GM04504 (cell line): Measurements from ENCODE around the gene GRID2.

Source experiments
- DNase-seq: peaks from one replicate; pipeline ENCODE4 v3.0.0-alpha.2; 2012; ENCODE audit warnings: low read depth

Gene GRID2

DNA sequence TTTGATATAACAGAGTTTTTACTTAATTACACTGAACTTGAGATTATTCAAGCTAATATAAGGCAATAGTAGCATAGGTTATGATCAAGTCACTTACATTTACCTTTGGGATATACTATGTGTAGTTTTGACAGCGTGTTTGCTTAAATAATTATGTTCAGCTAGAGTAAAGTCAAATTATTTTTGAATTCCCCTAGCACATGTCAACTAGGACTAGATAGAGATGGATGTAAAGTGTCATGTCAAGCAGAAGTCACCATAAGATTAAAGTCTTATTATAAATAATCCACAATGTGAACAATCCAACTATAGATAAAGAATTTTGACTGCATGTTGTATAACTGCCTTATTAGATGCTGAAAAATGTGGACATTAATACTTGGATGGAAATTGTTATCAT lies 665.2 kb downstream of the GRID2 start:
- DNase-seq = no peak

DNA sequence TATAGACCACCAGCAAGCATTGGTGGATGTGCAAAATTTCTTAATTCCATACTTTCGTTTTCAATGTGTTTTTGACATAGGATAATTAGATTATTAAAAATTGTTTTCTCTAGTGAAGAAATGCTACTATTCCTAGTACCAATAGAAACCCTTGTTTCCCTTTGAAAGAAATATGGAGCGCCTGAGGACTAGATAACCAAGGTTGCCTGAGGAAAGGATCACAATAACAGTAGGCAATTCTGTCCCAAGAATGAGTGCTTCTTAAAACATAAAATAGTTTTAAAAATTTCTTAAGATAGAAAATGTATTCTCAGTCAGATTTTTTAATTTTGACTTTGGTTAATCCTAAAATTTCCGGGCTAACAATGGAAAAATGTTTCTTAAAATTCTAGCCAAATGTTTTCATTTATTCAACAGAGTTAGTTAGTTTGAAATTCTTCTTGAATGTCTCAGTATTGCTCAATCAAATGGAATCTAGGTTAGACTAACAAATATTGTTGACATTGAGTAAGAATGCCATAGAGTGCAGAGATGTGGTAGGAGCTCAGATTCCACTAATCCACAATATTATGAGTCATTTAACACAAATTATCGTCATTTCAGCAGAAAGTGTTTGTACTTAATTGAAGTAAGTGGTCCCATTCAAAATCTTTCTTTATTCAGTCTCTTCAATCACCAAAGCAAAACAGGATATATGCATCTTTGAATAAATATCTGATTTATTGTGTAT lies 666.0 kb downstream of the GRID2 start:
- peak; percentile 63 for DNase-seq

DNA sequence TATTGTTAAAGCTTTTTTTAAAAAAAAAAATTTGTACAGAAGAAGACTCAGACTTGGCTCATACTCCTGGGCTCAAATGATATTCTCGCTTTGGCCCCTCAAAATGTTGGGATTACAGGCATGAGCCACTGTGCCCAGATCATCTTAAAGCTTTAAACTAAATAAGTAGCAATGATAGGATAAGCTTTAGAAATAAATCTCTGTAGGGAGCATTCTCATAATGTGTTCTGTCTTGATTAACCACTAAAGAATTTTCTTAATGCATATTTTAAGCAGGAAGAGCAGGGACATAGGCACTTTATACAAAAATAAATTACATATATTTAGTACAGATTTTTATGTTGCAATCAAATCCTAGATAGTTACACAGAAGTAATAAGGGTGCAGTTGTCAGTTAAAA lies 667.2 kb downstream of the GRID2 start:
- no peak for DNase-seq

DNA sequence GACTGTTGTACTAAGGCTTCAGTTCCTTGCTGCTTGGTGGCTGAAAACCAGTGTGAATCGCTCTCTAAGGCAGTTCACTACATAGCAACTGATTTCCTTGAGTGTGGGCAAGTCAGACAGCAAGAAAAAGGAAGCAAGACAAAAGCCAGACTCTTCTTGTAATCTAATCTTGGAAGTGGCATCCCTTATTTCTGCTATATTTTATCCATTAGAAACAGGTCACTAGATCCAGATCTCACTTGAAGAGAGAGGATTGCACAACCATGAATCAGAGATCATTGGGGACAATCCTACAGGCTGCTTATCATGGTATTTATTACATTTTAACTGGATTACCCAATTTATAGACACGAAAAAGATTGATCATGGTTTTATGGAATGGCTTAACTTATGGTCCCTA lies 684.5 kb downstream of the GRID2 start:
- no peak for DNase-seq

DNA sequence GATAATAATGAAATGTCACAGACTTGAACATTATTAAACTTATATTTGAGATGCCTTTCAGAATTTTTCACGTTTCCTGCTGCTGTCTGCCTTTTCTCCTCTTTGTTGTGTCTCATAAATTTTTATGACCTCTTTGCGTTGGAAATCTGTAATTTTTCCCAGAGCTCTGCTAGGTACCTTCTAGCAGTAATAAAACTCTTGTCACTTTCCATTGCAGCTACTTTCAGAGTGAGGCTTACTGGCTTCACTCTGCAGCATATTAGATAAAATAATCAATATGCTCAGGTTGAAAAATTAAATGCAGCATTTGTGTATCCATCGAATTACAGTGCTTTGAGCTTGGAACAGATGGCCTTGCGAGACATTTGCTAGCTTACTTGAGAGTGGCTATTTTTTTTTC lies 689.0 kb downstream of the GRID2 start:
- no peak for DNase-seq

DNA sequence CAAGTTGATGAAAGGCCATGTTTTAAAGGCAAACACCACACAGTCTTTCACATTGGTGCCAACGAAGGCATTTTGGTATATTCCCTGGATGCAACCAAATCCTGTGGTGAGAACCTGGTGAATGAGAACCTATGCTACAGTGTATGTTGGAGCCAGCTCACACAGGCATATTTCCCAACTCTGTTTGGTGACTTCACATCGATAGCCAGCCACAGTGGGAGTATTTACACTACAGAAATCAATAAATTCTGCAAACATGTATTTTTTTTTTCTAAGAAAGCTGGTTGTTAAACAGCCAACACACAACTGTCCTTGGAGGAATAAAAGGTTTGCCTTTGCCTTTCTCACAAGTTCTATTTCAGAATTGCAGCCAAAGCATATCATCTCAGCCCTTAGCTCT lies 691.0 kb downstream of the GRID2 start:
- DNase-seq = no peak

DNA sequence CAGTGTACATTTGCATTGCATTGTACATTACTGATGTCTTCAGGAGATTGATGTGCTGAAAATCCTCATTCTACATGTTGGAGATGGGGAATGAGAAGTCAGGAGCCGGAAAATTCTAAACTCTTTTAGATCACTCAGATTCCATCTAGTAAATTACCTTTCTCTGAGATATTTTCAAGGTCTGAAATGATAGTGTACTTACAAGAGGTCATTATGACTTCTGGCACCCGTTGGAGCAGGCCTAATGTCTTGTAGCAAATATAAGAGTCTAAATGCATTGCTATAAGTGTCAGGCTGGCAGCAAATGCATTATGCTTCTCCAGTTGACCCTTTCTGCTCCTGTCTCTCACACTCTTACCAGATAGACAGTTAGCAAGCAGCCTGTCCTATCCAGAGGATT lies 692.8 kb downstream of the GRID2 start:
- DNase-seq = no peak

DNA sequence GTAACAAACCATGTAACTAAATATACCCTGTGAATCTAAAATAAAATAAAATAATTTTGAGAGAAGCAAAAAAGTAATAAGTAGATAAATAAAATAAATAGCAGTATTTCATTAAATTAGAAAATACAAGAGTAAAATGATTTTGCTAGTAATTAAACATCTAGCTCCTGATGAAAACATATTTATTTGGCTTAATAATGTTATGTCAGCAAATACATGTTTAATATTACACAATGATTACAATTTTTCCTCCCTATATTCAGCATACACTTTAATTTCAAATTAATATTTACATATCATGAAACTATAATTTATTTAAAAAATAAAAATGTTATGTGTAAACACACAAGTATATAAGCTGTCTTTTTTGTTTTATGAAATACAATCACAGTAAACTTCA lies 697.1 kb downstream of the GRID2 start:
- no peak for DNase-seq

DNA sequence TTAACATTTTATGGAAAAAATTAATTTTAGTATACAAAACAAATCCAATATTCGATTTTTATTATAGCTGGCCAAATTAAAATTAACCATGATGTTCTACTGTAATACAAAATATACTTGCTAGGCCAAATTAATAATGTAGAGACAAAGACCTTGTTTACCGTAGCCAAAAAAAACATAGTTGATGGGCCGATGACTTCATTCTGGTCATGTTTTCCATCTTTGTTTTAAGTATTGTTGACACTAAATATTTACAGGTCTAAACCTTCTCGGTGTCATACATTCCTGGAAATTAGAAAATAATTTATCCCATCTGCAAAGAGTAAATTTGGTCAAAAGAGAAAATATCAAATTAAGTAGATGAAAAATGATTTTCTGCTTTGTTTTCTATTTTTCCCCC lies 698.5 kb downstream of the GRID2 start:
- no peak for DNase-seq

DNA sequence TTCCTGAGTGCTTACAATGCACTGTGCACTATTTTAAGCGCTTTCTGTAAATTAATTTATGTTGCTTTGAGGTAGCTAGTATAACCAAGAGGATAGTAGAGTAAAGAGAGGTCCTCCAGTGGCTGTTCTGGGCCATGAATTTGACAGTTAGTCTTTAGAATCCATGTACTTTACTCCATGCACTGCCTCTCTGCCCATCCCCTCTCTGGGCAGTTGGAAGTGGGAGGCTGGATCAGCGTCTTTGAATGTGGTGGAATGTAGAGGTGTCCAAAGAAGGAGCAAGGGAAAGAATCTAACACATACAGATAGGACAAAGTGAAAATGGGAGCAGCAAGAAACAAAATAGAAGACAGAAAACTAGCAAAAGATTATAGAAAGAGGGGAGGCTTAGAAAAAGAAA lies 712.6 kb downstream of the GRID2 start:
- DNase-seq = no peak

DNA sequence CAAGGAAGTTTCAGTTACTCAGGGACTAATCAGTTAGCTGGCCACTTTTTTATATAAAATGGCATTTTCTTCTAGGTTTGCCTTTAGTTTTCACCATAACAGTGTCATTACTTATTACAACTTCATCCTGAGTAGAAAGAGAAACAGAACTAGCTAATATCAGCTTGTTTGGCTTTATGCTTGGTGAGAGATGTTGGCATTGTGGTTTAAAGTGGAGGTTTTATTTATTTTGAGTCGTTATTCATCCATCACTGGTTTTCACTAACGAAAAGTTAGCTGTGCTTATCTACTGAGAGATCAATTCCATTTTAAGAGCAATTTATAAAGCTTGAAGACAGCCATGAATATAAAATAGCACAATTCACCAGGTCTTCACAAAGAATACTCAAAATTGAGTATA lies 714.5 kb downstream of the GRID2 start:
- no peak for DNase-seq

DNA sequence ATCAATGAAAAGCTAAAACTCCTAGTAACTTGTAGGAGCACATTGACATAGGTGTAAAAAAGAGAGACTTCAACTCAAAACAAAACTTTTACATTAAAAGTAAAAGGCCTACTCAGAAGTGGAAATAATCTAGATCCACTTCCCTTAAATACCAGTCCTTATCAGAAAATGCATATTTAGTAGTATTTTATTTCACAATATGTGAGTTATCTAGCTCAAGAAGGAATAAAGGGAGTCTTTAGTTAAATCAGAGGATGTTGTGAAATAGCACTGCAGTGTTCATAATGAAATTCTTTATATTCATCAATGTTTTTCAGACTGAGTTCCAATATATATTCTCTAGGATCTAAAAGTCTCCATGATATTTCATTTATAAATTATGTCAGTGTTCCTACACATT lies 715.0 kb downstream of the GRID2 start:
- no peak for DNase-seq

DNA sequence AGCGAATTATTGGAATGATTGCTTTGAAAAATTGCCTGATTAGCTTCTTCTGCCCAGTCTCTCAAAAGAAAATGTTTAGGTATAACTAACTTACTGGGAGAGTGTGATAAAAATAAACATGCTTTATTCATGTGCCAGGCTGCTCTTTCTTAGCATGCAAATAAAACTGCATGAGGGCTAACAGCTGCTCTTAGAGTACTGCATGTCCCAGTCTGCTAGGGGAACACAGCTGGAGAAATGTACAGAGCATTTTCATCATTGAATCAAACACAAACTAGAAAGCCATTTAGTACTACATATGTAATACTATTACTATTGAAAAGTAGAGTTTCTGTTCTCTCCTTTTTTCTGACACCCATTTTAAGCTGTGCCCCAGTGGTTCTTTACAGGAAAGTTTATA lies 726.0 kb downstream of the GRID2 start:
- DNase-seq = no peak

DNA sequence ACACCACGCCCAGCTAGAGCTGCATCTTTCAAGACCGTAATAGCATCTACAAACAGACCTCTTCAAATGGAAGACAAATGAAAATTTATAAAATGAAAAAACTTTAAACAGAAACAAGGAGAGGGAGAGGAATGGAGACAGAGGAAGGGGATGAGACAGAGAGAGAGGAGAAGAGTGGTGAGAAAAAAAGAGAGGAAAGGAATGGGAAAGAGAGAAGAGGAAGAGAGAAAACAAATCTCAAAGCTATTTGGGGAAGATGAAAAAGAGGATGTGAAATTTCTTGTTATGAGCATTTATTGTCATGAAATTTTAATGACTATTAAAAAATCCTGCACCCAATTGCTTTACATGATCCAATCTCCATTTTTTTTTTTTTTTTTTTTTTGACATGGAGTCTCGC lies 726.9 kb downstream of the GRID2 start:
- DNase-seq = no peak

DNA sequence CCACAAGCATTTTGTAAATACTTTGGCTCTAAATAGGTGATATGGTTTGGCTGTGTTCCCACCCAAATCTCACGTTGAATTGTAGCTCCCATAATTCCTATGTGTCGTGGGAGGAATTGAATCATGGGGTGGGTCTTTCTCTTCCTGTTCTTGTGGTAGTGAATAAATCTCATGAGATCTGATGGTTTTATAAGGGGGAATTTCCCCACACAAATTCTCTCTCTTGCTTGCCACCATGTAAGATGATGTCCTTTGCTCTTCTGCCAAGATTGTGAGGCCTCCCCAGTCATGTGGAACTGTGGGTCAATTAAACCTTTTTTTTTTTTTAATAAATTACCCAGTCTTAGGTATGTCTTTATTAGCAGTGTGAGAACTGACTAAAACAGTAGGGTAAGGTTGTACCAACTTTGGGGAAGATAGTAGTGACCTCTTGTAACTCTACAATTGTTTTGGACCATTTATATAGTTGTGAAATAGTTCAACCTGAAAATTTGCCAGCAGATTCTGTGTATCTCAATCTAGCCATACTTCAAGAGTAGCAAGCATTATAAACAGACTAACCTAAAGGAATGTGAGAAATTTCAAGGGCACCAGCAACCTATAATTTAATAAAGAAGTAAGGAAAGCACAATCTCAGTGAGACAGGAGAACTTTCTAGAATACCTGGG lies 727.8 kb downstream of the GRID2 start:
- no peak for DNase-seq

DNA sequence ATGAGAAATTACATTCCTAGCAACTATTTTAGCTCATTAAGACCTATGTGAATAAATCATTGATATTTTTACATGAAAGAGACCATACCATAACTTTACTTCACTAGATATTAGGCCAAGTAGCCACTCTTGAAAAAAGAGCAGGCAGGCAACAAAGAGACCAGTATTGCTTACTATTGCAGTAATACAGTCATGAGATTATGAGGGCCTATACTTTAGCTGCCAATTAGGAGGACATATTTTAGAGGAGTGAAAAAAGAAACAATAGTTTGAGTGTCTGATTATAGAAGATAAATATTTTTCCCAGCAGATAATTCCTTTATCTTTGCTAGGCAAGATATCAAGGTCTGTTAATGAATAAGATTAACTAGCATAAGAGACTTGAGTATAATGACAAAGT lies 739.0 kb downstream of the GRID2 start:
- DNase-seq = no peak

DNA sequence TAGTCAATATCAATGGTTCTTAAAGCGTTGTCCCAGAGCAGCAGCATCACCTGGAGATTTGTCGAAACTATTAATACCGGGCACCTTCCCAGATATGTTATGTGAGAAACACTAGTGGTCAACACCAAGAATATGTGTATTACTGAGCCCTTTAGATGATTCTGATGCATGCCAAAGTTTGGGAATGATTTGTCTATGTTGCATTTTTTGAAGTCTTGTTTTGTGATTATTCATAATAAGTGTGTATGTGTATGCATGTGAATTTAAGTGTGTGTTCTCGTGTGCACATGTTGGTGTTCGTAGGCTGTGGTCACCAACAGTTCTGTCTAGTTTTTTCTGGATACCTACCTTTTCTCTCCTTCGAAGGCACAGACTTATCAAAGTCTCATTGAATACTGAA lies 749.4 kb downstream of the GRID2 start:
- no peak for DNase-seq

DNA sequence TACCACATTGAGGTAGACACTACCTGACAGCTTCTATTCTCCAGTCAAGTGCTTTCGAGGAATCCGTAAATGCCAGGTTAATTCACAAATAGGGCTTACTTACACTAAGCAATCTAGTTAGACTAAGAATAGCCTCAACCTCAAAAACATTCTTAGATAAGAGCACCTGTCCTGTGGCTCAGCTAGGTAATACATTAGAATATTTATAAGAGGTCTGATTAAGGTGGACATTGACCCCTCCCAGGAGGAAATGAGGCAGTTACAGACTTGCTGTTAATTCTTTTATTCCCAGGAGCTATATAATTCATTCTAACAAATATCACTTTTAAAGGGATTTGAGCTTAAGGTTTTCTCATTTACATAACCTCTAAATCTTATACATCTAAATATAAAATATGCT lies 758.1 kb downstream of the GRID2 start:
- no peak for DNase-seq

DNA sequence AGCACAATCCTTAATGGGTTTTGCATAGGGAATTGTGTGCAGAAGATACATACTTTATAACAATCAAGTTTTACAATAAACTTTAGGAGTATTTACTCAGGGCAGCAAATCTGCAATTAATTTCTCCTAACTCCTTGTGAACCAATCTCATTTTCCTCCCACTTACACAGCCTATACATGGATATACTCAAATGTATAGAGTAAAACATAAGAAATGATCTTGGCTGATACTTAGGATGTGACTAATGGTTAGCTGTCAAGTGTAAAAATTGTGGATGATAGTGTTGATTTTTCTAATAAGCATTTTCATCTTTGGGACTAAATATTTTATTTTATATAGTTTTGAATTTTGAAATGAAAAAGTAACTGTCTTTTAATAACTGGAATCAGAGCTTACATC lies 759.6 kb downstream of the GRID2 start:
- DNase-seq = no peak

DNA sequence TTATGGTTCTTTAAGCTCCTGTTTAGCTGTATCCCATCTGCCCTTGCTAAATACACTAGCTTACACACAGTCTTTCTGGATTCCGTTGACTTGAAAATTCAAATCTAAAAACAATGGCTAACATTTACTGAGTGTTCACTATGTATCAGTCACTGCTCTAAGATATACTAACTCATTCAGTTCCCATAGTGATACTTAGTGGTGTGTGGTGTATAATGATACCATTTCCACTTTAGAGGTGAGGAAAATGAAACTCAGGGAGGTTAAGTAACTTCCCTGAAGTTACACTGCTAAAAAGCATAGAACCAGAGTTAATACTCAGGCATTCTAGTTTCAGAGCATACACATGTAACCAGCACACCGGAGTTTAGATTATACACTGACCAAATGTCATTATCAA lies 762.0 kb downstream of the GRID2 start:
- DNase-seq = no peak

DNA sequence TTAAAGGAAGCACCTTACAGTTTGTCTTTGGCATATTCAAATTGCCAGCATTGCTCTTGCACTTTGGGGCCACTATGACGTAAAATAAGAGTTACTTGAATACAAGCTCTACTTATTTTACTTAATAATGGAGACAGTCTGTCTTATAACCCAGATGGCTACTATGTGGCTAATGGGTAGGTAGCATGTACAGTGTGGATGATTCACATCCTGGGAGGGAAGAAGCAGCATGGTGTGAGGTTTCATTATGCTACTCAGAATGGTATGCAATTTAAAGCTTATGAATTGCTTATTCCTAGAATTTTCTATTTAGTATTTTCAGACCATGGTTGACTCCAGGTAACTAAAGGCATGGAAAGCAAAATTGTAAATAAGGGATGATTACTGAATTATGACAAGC lies 763.0 kb downstream of the GRID2 start:
- DNase-seq = no peak

DNA sequence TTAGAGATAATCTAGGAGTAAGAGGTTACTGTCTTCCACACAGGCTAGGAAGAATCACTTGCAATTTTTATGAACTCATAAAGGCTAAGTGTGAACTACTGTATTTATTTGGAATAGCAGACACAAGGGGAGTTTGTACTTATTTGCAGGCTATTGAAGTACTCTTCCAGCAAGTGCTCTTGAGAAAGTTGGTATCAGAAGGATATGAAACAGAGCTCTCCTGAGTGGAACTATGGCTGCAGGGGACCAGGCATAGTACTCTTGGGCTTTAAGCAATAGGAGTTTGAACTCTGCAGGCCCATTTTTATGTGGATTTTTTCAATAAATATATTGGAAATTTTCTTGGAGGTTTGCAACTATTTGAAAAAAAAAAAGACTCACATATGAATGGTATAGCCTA lies 768.5 kb downstream of the GRID2 start:
- DNase-seq = no peak

DNA sequence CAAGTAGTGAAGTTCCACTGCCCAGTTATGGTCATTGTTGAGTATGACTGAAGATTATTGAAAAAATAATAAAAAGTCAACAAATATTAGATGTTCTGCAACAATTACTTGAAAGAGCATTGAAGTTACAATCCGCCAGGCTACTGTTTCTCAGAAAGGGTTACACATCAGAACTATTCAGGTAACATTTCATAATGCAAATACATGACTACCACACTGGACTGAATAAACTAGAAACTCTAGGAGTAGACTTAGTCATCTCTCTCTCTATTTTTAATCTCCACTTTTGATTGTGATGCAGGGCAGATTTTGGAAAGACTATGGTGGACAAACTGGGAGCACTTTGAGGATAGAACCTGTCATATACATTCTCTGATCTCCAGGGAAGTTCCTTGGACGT lies 776.5 kb downstream of the GRID2 start:
- DNase-seq = no peak

DNA sequence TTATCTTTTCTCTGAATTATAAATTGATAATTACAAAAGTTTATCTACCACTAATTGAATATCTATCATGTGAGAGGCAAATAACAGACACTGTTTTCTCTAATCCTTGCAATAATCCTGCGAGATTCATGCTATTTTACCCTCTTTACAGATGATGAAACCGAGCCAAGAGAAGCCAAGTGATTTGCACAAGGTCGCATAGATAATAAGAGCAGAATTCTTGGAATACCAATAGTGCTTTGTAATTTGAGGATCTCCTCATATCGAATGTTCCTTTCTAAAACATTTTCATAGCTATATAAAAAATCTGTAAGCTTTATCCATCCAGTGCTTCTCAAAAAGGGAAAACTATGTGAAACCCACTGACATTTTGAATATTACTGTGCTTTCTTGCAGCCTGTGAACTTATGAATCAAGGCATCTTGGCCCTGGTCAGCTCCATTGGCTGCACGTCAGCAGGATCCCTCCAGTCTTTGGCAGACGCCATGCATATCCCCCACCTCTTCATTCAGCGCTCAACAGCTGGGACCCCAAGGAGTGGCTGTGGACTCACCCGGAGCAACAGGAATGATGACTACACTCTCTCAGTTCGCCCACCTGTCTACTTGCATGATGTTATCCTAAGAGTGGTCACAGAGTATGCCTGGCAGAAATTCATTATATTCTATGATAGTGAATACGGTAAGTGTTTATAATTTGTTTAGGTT lies 781.0 kb downstream of the GRID2 start:
- no peak for DNase-seq
